K562 (cell line): ENCODE measurements around the gene GRIN2D. TPM values are rescaled to one million over a fixed set of nuclear protein-coding genes. Genes with fewer than 3 reads are reported as not detected.

Experiments
- BRD9 ChIP-seq: fragments of 450-650 bp; IDR thresholded peaks from 2 replicates; pipeline ENCODE4 v1.6.1; 2018; ENCODE audit warnings: low read depth; ENCODE audit not compliant: partially characterized antibody
- CSDE1 ChIP-seq, 2 experiments: fragments of 450-650 bp; IDR thresholded peaks; 2 replicates each; pipeline ENCODE4 v1.6.1; 2016; ENCODE audit warnings: mild to moderate bottlenecking in 1 of 2
- CXXC5 ChIP-seq: fragments of 250-450 bp; sonication (Bioruptor Pico); IDR thresholded peaks from 2 replicates; pipeline ENCODE4 v1.8.0; 2022; ENCODE audit warnings: inconsistent platforms, mild to moderate bottlenecking, moderate library complexity
- DPF2 ChIP-seq: fragments of 450-650 bp; IDR thresholded peaks from 2 replicates; pipeline ENCODE4 v1.6.1; 2016
- GMEB1 ChIP-seq: fragments of 250-450 bp; sonication (Bioruptor Pico); IDR thresholded peaks from 2 replicates; pipeline ENCODE4 v1.4.0; 2020; ENCODE audit warnings: mild to moderate bottlenecking
- HEY1 ChIP-seq: fragments of 250-450 bp; sonication (Bioruptor Pico); IDR thresholded peaks from 2 replicates; pipeline ENCODE4 v1.5.0; 2020; ENCODE audit warnings: mild to moderate bottlenecking, moderate library complexity, borderline replicate concordance
- LEF1 ChIP-seq: fragments of 450-650 bp; IDR thresholded peaks from 2 replicates; pipeline ENCODE4 v1.6.1; 2016; ENCODE audit warnings: mild to moderate bottlenecking
- NCOA2 ChIP-seq, 2 experiments: fragments of 450-650 bp; IDR thresholded peaks; 2 replicates each; pipeline ENCODE4 v1.6.1; 2018; ENCODE audit warnings: mild to moderate bottlenecking in 2 of 2, moderate library complexity in 1 of 2; ENCODE audit not compliant: partially characterized antibody in 2 of 2
- NFYB ChIP-seq: IDR thresholded peaks from 2 replicates; pipeline ENCODE4 v1.6.1; 2011; ENCODE audit warnings: mild to moderate bottlenecking, moderate library complexity; ENCODE audit not compliant: insufficient read length; ENCODE audit errors: extremely low read depth
- RBM17 ChIP-seq: fragments of 200-400 bp; formaldehyde crosslinking; IDR thresholded peaks from 2 replicates; pipeline ENCODE4 v1.6.1; 2017; ENCODE audit warnings: low read depth, mild to moderate bottlenecking, low read length, borderline replicate concordance
- RHOXF2B ChIP-seq: fragments of 250-450 bp; sonication (Bioruptor Pico); conservative IDR thresholded peaks from 2 replicates; pipeline ENCODE4 v1.5.1; 2021
- SIRT6 ChIP-seq: IDR thresholded peaks from one replicate; pipeline ENCODE4 v1.6.1; 2012; ENCODE audit warnings: low read depth, mild to moderate bottlenecking, control low read depth, inconsistent platforms, low read length, moderate library complexity
- STAT5B ChIP-seq: fragments of 250-450 bp; sonication (Bioruptor Pico); IDR thresholded peaks from 2 replicates; pipeline ENCODE4 v1.8.0; 2021; ENCODE audit warnings: mild to moderate bottlenecking, inconsistent platforms
- TEAD2 ChIP-seq: fragments of 450-650 bp; IDR thresholded peaks from 2 replicates; pipeline ENCODE4 v1.6.1; 2016; ENCODE audit warnings: missing genetic modification characterization, control low read depth, missing compliant biosample characterization
- ZBTB17 ChIP-seq: fragments of 450-650 bp; formaldehyde crosslinking; IDR thresholded peaks from 2 replicates; pipeline ENCODE4 v1.4.0; 2020; ENCODE audit warnings: mild to moderate bottlenecking
- ZBTB43 ChIP-seq: sonication (generic); formaldehyde crosslinking; IDR thresholded peaks from 2 replicates; pipeline ENCODE4 v1.8.0; 2023; ENCODE audit warnings: mild to moderate bottlenecking, missing genetic modification reagents
- ZNF395 ChIP-seq: fragments of 200-800 bp; sonication (Bioruptor generic); IDR thresholded peaks from 2 replicates; pipeline ENCODE4 v1.6.1; 2017; ENCODE audit warnings: missing genetic modification characterization, missing compliant biosample characterization
- ZNF583 ChIP-seq: fragments of 250-450 bp; sonication (Bioruptor Pico); IDR thresholded peaks from 2 replicates; pipeline ENCODE4 v1.4.0; 2020
- ZNF584 ChIP-seq: fragments of 200-800 bp; sonication (Bioruptor generic); IDR thresholded peaks from 2 replicates; pipeline ENCODE4 v1.6.1; 2016; ENCODE audit warnings: low read depth, mild to moderate bottlenecking, missing genetic modification characterization, missing compliant biosample characterization
- polyA plus RNA-seq, 8 experiments: library from polyadenylated mRNA; depleted of rRNA in 4 of 8; stranded (reverse) in 5 of 8; unstranded in 3 of 8; fragments of >200 nt; fragmentation: Nextera tagmentation in 2 of 8; fragmentation: Illumina TruSeq in 1 of 8; extraction: Ambion mirVana in 2 of 8; extraction: Trizol in 1 of 8; gene quantifications; 2 replicates each; pipeline versions ENCODE4 v1.2.1 to v1.2.3, GENCODE V29; 2011 to 2014; ENCODE audit warnings: inconsistent platforms in 1 of 8, missing spikeins in 1 of 8
- total RNA-seq, 7 experiments: library from RNA; depleted of rRNA in 6 of 7; stranded (reverse); fragments of >200 nt in 6 of 7; fragmentation: Illumina TruSeq in 2 of 7; extraction: Trizol in 2 of 7; gene quantifications; 2 replicates each; pipeline versions ENCODE4 v1.2.1 to v1.2.3, GENCODE V29; 2011 to 2021; ENCODE audit warnings: low replicate concordance in 1 of 7
- TF ChIP-seq, protein P1 (sequence below): fragments of 250-450 bp; sonication (Bioruptor Pico); IDR thresholded peaks from 2 replicates; pipeline ENCODE4 v1.8.0; 2021; ENCODE audit warnings: borderline replicate concordance, mild to moderate bottlenecking, moderate library complexity; ENCODE audit not compliant: poor library complexity, severe bottlenecking
- TF ChIP-seq, protein P2 (sequence below): fragments of 450-650 bp; IDR thresholded peaks from 2 replicates; pipeline ENCODE4 v1.7.1; 2018; ENCODE audit warnings: mild to moderate bottlenecking, low read depth; ENCODE audit not compliant: partially characterized antibody

Gene GRIN2D
- total and polyA plus RNA-seq, 9 of the 15 experiments (the other 6 are each of a cell fraction or from before 2014, with no cell fraction given) = 0.32 to 31.5 (median 1.8) TPM

GRCh38 chr19:48398375-48399235 lies 5.1 kb downstream of the GRIN2D start (continued):
- TF ChIP-seq ZBTB43 (no peak), RHOXF2B (no peak), HEY1 (CRISPR knock-in tag) (no peak), ZNF584 (CRISPR knock-in tag) (peak; percentile 92), ZBTB17 (no peak), STAT5B (no peak), LEF1 (no peak), BRD9 (peak; percentile 58), ZNF583 (CRISPR knock-in tag) (peak; percentile 69), CXXC5 (peak; percentile 94), CSDE1 (IDR thresholded peaks at IDR 0.05) (no peak), NFYB (no peak), ZNF395 (CRISPR knock-in tag) (peak; percentile 98), TEAD2 (tag) (no peak), GMEB1 (CRISPR knock-in tag) (peak; percentile 91), DPF2 (no peak), NCOA2 (IDR thresholded peaks at IDR 0.05; ENCODE audit: partially characterized antibody in 2 of 2) (no peak), RBM17 (no peak), SIRT6 (no peak)
- TF ChIP-seq, protein P1, sequence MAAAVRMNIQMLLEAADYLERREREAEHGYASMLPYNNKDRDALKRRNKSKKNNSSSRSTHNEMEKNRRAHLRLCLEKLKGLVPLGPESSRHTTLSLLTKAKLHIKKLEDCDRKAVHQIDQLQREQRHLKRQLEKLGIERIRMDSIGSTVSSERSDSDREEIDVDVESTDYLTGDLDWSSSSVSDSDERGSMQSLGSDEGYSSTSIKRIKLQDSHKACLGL (CRISPR knock-in tag) = no peak
- TF ChIP-seq, protein P2, sequence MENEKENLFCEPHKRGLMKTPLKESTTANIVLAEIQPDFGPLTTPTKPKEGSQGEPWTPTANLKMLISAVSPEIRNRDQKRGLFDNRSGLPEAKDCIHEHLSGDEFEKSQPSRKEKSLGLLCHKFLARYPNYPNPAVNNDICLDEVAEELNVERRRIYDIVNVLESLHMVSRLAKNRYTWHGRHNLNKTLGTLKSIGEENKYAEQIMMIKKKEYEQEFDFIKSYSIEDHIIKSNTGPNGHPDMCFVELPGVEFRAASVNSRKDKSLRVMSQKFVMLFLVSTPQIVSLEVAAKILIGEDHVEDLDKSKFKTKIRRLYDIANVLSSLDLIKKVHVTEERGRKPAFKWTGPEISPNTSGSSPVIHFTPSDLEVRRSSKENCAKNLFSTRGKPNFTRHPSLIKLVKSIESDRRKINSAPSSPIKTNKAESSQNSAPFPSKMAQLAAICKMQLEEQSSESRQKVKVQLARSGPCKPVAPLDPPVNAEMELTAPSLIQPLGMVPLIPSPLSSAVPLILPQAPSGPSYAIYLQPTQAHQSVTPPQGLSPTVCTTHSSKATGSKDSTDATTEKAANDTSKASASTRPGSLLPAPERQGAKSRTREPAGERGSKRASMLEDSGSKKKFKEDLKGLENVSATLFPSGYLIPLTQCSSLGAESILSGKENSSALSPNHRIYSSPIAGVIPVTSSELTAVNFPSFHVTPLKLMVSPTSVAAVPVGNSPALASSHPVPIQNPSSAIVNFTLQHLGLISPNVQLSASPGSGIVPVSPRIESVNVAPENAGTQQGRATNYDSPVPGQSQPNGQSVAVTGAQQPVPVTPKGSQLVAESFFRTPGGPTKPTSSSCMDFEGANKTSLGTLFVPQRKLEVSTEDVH = no peak
